Breast epithelium (tissue), 3 donors: ENCODE results near the gene TMEM87B.

Experiments
- CTCF ChIP-seq, 3 donors: fragments of 450-650 bp; IDR thresholded peaks; one replicate each; pipeline ENCODE4 v1.5.1; 2016 to 2017; ENCODE audit warnings: antibody characterized with exemption in 3 of 3, mild to moderate bottlenecking in 3 of 3, moderate library complexity in 3 of 3
- POLR2A ChIP-seq: fragments of 450-650 bp; IDR thresholded peaks from one replicate; pipeline ENCODE4 v1.6.1; 2016; ENCODE audit warnings: antibody characterized with exemption, mild to moderate bottlenecking, moderate library complexity
- POLR2AphosphoS5 ChIP-seq, 3 donors: sonication (generic); formaldehyde crosslinking; IDR thresholded peaks; one replicate each; pipeline ENCODE4 v1.6.1; 2017; ENCODE audit warnings: antibody characterized with exemption in 3 of 3

- TF ChIP-seq CTCF (IDR thresholded peaks at IDR 0.05) (no peak), POLR2AphosphoS5 (IDR thresholded peaks at IDR 0.05) (no peak), POLR2A (no peak)
These were observed 36.2 kb upstream of the TMEM87B start for GRCh38 chr2:112018846-112019245.
